ENCODE data around the gene KTN1. TPM values are rescaled to one million over a fixed set of nuclear protein-coding genes. Genes with fewer than 3 reads are reported as not detected.
A peak's percentile ranks its signal among the peaks of the same experiment; 100 is the strongest.

The KTN1 gene
- polyA plus RNA-seq, 3 donors = 4.6 to 31.4 (median 17.9) TPM

DNA sequence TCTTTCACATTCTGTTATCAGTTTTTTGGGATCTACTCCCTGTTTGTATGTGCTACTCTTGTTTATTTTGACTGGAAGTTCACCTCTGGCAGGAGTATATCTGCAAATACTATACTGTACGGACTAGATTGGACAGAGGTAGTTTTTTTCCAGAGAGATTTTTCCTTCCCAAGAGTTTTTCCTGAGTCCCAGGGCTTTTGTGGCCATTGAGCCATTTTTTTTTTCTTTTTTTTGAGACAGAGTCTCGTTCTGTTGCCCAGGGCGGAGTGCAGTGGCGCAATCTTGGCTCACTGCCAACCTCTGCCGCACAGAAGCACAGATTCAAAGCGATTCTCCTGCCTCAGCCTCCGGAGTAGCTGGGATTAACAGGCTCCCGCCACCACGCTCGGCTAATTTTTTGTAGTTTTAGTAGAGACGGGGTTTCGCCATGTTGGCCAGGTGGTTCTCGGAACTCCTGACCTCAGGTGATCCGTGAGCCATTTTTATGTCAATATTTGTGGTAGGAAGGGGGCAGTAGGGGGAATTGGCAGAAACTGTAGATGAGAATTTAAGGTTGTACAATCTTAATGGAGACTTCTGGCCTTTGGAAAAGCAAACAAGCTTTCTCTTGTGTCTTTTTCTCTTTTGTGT is 19.4 kb downstream of the KTN1 start:
- H3K9me3 ChIP-seq (replicated peaks in 1 of 2; ENCODE audit: control insufficient read depth in 1 of 2, insufficient read depth in 1 of 2, low read length in 2 of 2) = peaks cover 0 to 7% of the 10 kb centered on the region in 2 donors
- Mint-ChIP-seq H3K9me3 (peaks cover 2 to 16% (median 6%) of the 10 kb centered on the region in 7 donors), H3K4me1 (peaks cover 12% of the 10 kb centered on the region), H3K36me3 (peaks cover 4 to 9% of the 10 kb centered on the region in 2 donors), H3K4me3 (no peak overlapping the region), H3K27me3 (ENCODE audit: low read depth in 3 of 3) (peaks cover 0 to 2% (median 0%) of the 10 kb centered on the region in 3 donors), H3K27ac (peak overlapping the region in 2 of 7 donors; percentile 17 to 25)
- H3K79me2 ChIP-seq (ENCODE audit: insufficient read depth, low read length) = peaks cover 94% of the 10 kb centered on the region
- no peak for TF ChIP-seq CTCF (IDR thresholded peaks at IDR 0.05)
- H3K4me3 ChIP-seq (replicated peaks in 1 of 3; ENCODE audit: low read depth in 2 of 3, low read length in 3 of 3) = no peak overlapping the region
- H3K4me1 ChIP-seq (ENCODE audit: control insufficient read depth in 1 of 2, insufficient read depth in 2 of 2, low read length in 2 of 2) = no peaks in the 10 kb centered on the region
- peak; percentile 15 to 24 (median 21) for DNase-seq
- WGBS (ENCODE audit: insufficient coverage) = 85% methylated on average over 9 of the region's 14 CpGs
- no peak overlapping the region for H3K9ac ChIP-seq (ENCODE audit: insufficient read depth, low read length, poor library complexity, severe bottlenecking)
- H3K4me2 ChIP-seq (replicated peaks; ENCODE audit: extremely low read depth, low read length, poor library complexity, severe bottlenecking) = no peak overlapping the region
- H4K20me1 ChIP-seq (ENCODE audit: insufficient read depth, low read length) = peaks cover 79% of the 10 kb centered on the region
- H3K36me3 ChIP-seq (replicated peaks in 1 of 2; ENCODE audit: control insufficient read depth in 1 of 2, insufficient read depth in 2 of 2, low read length in 2 of 2) = peaks cover 0 to 5% of the 10 kb centered on the region in 2 donors
- no peaks in the 10 kb centered on the region for H3K27me3 ChIP-seq (ENCODE audit: control insufficient read depth in 2 of 2, insufficient read depth in 2 of 2, low read length in 2 of 2)
- no peak overlapping the region for H2AFZ ChIP-seq (ENCODE audit: insufficient read depth, low read depth, low read length, poor library complexity, severe bottlenecking)
- H3K27ac ChIP-seq (ENCODE audit: low read depth in 1 of 2, low read length in 2 of 2) = no peak overlapping the region
- intact Hi-C loops (cut with micrococcal nuclease) = no loop called here

GRCh38 chr14:55600784-55601561 is 21.0 kb downstream of the KTN1 start:
- Histone ChIP-seq H4K20me1 (ENCODE audit: insufficient read depth, low read length) (peaks cover 82% of the 10 kb centered on the region), H3K4me3 (replicated peaks in 1 of 3; ENCODE audit: low read depth in 2 of 3, low read length in 3 of 3) (no peak overlapping the region), H3K9me3 (replicated peaks in 1 of 2; ENCODE audit: control insufficient read depth in 1 of 2, insufficient read depth in 1 of 2, low read length in 2 of 2) (peaks cover 0 to 7% of the 10 kb centered on the region in 2 donors), H3K36me3 (replicated peaks in 1 of 2; ENCODE audit: control insufficient read depth in 1 of 2, insufficient read depth in 2 of 2, low read length in 2 of 2) (peaks cover 0 to 5% of the 10 kb centered on the region in 2 donors), H3K27me3 (ENCODE audit: control insufficient read depth in 2 of 2, insufficient read depth in 2 of 2, low read length in 2 of 2) (no peaks in the 10 kb centered on the region), H3K4me2 (replicated peaks; ENCODE audit: extremely low read depth, low read length, poor library complexity, severe bottlenecking) (no peak overlapping the region), H3K9ac (ENCODE audit: insufficient read depth, low read length, poor library complexity, severe bottlenecking) (no peak overlapping the region), H3K27ac (ENCODE audit: low read depth in 1 of 2, low read length in 2 of 2) (no peak overlapping the region), H2AFZ (ENCODE audit: insufficient read depth, low read depth, low read length, poor library complexity, severe bottlenecking) (no peak overlapping the region), H3K4me1 (ENCODE audit: control insufficient read depth in 1 of 2, insufficient read depth in 2 of 2, low read length in 2 of 2) (no peaks in the 10 kb centered on the region), H3K79me2 (ENCODE audit: insufficient read depth, low read length) (peaks cover 92% of the 10 kb centered on the region)
- no peak for TF ChIP-seq CTCF (IDR thresholded peaks at IDR 0.05)
- Mint-ChIP-seq H3K27ac (no peak overlapping the region), H3K4me3 (no peak overlapping the region), H3K36me3 (peaks cover 9% of the 10 kb centered on the region in 2 donors), H3K27me3 (ENCODE audit: low read depth in 3 of 3) (peaks cover 0 to 2% (median 0%) of the 10 kb centered on the region in 3 donors), H3K9me3 (peaks cover 2 to 12% (median 6%) of the 10 kb centered on the region in 7 donors), H3K4me1 (peaks cover 12% of the 10 kb centered on the region)
- WGBS (ENCODE audit: insufficient coverage) = 100% methylated on average over 2 of the region's 5 CpGs
- intact Hi-C loops (cut with micrococcal nuclease) = no loop called here
- DNase-seq = peak in 1 of 3 donors; percentile 5

Data from CD14-positive monocyte (primary cell).